Natural killer cell (primary cell): Measurements from ENCODE around the gene PPP2R2D. TPM values are rescaled to one million over a fixed set of nuclear protein-coding genes. Genes with fewer than 3 reads are reported as not detected.
A peak's percentile ranks its signal among the peaks of the same experiment; 100 is the strongest.

Experiments used
- ATAC-seq, 3 donors: fragments of 150-1000 bp in 2 of 3; fragments of 200-7000 bp in 1 of 3; cut with Tn5 transposase; 1 replicate in 1 of 3; 2 replicates in 2 of 3; pipeline ENCODE4 v1.10.0; 2021; ENCODE audit warnings: mild to moderate bottlenecking in 2 of 3, moderate library complexity in 2 of 3
- DNase-seq, 2 donors: peaks; one replicate each; pipeline versions ENCODE4 v3.0.0 to v3.0.0-alpha.2; 2013 to 2021; ENCODE audit warnings: mixed read lengths in 1 of 2
- H3K27ac ChIP-seq: one replicate; pipeline ENCODE4 v1.5.1; 2013; ENCODE audit warnings: mild to moderate bottlenecking, low read length
- H3K27me3 ChIP-seq: one replicate; pipeline ENCODE4 v1.6.1; 2013; ENCODE audit warnings: low read length; ENCODE audit not compliant: control insufficient read depth, insufficient read depth
- H3K36me3 ChIP-seq: one replicate; pipeline ENCODE4 v1.6.1; 2013; ENCODE audit warnings: low read length; ENCODE audit not compliant: control insufficient read depth, insufficient read depth
- H3K4me1 ChIP-seq: one replicate; pipeline ENCODE4 v1.6.1; 2013; ENCODE audit warnings: low read length; ENCODE audit not compliant: control insufficient read depth, insufficient read depth
- H3K4me3 ChIP-seq: one replicate; pipeline ENCODE4 v1.5.1; 2013; ENCODE audit warnings: low read length
- H3K9me3 ChIP-seq: one replicate; pipeline ENCODE4 v1.6.1; 2013; ENCODE audit warnings: low read length; ENCODE audit not compliant: control insufficient read depth, insufficient read depth
- H3K27ac Mint-ChIP-seq, 2 donors: one replicate each; pipeline ENCODE4 v1.8.0; 2022; ENCODE audit warnings: mild to moderate bottlenecking in 2 of 2, mixed read lengths in 2 of 2, moderate library complexity in 1 of 2
- H3K27me3 Mint-ChIP-seq, 2 donors: one replicate each; pipeline ENCODE4 v1.8.0; 2022; ENCODE audit warnings: low read depth in 2 of 2, mixed read lengths in 2 of 2
- H3K36me3 Mint-ChIP-seq: one replicate; pipeline ENCODE4 v1.8.0; 2022; ENCODE audit warnings: mixed read lengths
- H3K4me1 Mint-ChIP-seq, 2 donors: one replicate each; pipeline ENCODE4 v1.8.0; 2022; ENCODE audit warnings: mixed read lengths in 2 of 2
- H3K4me3 Mint-ChIP-seq: one replicate; pipeline ENCODE4 v1.8.0; 2022; ENCODE audit warnings: mild to moderate bottlenecking, moderate library complexity, mixed read lengths
- H3K9me3 Mint-ChIP-seq, 2 donors: one replicate each; pipeline ENCODE4 v1.8.0; 2022; ENCODE audit warnings: mixed read lengths in 2 of 2
- CTCF ChIP-seq: fragments of 200-600 bp; IDR thresholded peaks from one replicate; pipeline ENCODE4 v1.8.0; 2022; ENCODE audit warnings: antibody characterized with exemption
- WGBS: methylation state at CpG from one replicate; pipeline ENCODE4 v1.1.7; 2013; ENCODE audit warnings: missing lambda C conversion rate; ENCODE audit not compliant: insufficient coverage; 5-methylcytosine and 5-hydroxymethylcytosine counted together
- intact Hi-C: fragments of 100-400 bp; cut with micrococcal nuclease; formaldehyde crosslinking; loops from one replicate; pipeline ENCODE4 v1.14.2; 2022
- total RNA-seq, 4 donors: library from RNA; stranded (reverse); fragments of 120-200 nt in 1 of 4; gene quantifications; one replicate each; pipeline versions ENCODE4 v1.2.3 to v1.2.4, GENCODE V29; 2013 to 2022

The PPP2R2D gene
- total RNA-seq, 3 donors from 2014 or later (not counting 1 experiment from before 2014, with no cell fraction given): 28.6 to 39.8 (median 35.8) TPM

- Mint-ChIP-seq H3K9me3 (no peaks in the 10 kb centered on the region), H3K27ac (peak overlapping the region in 1 of 2 donors; percentile 49), H3K36me3 (no peaks in the 10 kb centered on the region), H3K4me3 (peak overlapping the region; percentile 62), H3K27me3 (no peaks in the 10 kb centered on the region), H3K4me1 (peaks cover 32 to 57% of the 10 kb centered on the region in 2 donors)
- Histone ChIP-seq H3K27ac (no peak overlapping the region), H3K4me3 (no peak overlapping the region), H3K4me1 (peaks cover 13% of the 10 kb centered on the region), H3K36me3 (no peaks in the 10 kb centered on the region), H3K9me3 (no peaks in the 10 kb centered on the region), H3K27me3 (no peaks in the 10 kb centered on the region)
- DNase-seq (no peak), ATAC-seq (no peak)
- no peak for TF ChIP-seq CTCF
- intact Hi-C loops: no loop called here
- 87% methylated on average over 7 of the region's 7 CpGs for WGBS
Measured at GRCh38 chr10:131979336-131979735, 78.5 kb downstream of the PPP2R2D start.

- H3K36me3 Mint-ChIP-seq: no peaks in the 10 kb centered on the region
- intact Hi-C loops: loop anchor here (2.0 kb wide), 1 partner anchor 83 kb away; no protein-coding TSS in a partner anchor
- peak overlapping the region; percentile 78 for H3K4me3 Mint-ChIP-seq
- no peak for DNase-seq
- H3K4me1 Mint-ChIP-seq: peaks cover 30 to 54% of the 10 kb centered on the region in 2 donors
- Histone ChIP-seq H3K4me1 (peaks cover 13% of the 10 kb centered on the region), H3K27ac (no peak overlapping the region), H3K9me3 (no peaks in the 10 kb centered on the region), H3K4me3 (no peak overlapping the region), H3K36me3 (no peaks in the 10 kb centered on the region), H3K27me3 (no peaks in the 10 kb centered on the region)
- H3K27ac Mint-ChIP-seq: peak overlapping the region in 1 of 2 donors; percentile 49
- H3K9me3 Mint-ChIP-seq: no peaks in the 10 kb centered on the region
- no peak for ATAC-seq
- 60% methylated on average over 25 of the region's 30 CpGs for WGBS
- TF ChIP-seq CTCF: no peak
- no peaks in the 10 kb centered on the region for H3K27me3 Mint-ChIP-seq
Measured at GRCh38 chr10:131979821-131980270, 79.0 kb downstream of the PPP2R2D start.

DNA sequence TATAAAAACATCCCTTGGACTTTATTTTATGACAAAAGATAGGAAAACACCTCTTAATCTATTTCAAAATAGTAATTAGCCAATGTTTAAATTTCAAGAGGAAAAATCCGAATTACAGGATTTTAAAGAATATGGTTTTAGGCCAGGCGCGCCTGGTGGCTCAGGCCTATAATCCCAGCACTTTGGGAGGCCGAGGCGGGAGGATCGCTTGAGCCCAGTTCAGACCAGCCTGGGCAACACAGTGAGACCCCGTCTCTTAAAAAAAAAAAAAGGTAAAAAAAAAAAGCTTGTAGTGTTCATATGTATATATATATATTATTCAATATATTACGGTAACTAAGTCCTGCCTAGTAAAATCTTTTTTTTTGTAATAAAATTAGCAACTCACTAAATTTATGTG lies 79.5 kb downstream of the PPP2R2D start:
- intact Hi-C loops: loop anchor here (2.0 kb wide), 1 partner anchor 84 kb away; no protein-coding TSS in a partner anchor
- Histone ChIP-seq H3K9me3 (no peaks in the 10 kb centered on the region), H3K4me3 (no peak overlapping the region), H3K27me3 (no peaks in the 10 kb centered on the region), H3K27ac (no peak overlapping the region), H3K36me3 (no peaks in the 10 kb centered on the region), H3K4me1 (peaks cover 13% of the 10 kb centered on the region)
- 98% methylated on average over 6 of the region's 8 CpGs for WGBS
- DNase-seq (no peak), ATAC-seq (no peak)
- peak overlapping the region in 1 of 2 donors; percentile 49 for H3K27ac Mint-ChIP-seq
- H3K4me3 Mint-ChIP-seq: peak overlapping the region; percentile 78
- H3K36me3 Mint-ChIP-seq: no peaks in the 10 kb centered on the region
- H3K4me1 Mint-ChIP-seq: peaks cover 25 to 49% of the 10 kb centered on the region in 2 donors
- H3K27me3 Mint-ChIP-seq: no peaks in the 10 kb centered on the region
- H3K9me3 Mint-ChIP-seq: no peaks in the 10 kb centered on the region
- no peak for TF ChIP-seq CTCF
